Aorta (tissue), 5 donors: ENCODE data around the gene ZDHHC4. TPM values are rescaled to one million over a fixed set of nuclear protein-coding genes. Genes with fewer than 3 reads are reported as not detected.

Experiments
- ATAC-seq: fragments of 200-7000 bp; cut with Tn5 transposase; one replicate; pipeline ENCODE4 v1.9.1; 2022; ENCODE audit warnings: moderate library complexity; ENCODE audit not compliant: low FRiP score
- DNase-seq, 2 donors: peaks; one replicate each; pipeline ENCODE4 v3.0.0-alpha.2; 2020
- H3K27ac ChIP-seq, 2 donors: one replicate each; pipeline ENCODE4 v1.5.1; 2013; ENCODE audit warnings: low read length in 2 of 2, mild to moderate bottlenecking in 2 of 2, moderate library complexity in 2 of 2, control low read depth in 1 of 2, inconsistent platforms in 1 of 2, low read depth in 1 of 2
- H3K27me3 ChIP-seq, 2 donors: one replicate each; pipeline ENCODE4 v1.6.1; 2013; ENCODE audit warnings: control low read depth in 1 of 2, low read length in 1 of 2, mild to moderate bottlenecking in 1 of 2, moderate library complexity in 1 of 2; ENCODE audit not compliant: insufficient read depth in 2 of 2, control insufficient read depth in 1 of 2
- H3K36me3 ChIP-seq, 2 donors: one replicate each; pipeline ENCODE4 v1.6.1; 2013; ENCODE audit warnings: control low read depth in 1 of 2, low read length in 1 of 2, mild to moderate bottlenecking in 1 of 2; ENCODE audit not compliant: insufficient read depth in 2 of 2, control insufficient read depth in 1 of 2
- H3K4me1 ChIP-seq, 2 donors: one replicate each; pipeline ENCODE4 v1.6.1; 2013; ENCODE audit warnings: low read length in 2 of 2, control low read depth in 1 of 2, mild to moderate bottlenecking in 1 of 2, moderate library complexity in 1 of 2; ENCODE audit not compliant: insufficient read depth in 2 of 2, control insufficient read depth in 1 of 2
- H3K4me3 ChIP-seq, 2 donors: one replicate each; pipeline ENCODE4 v1.5.1; 2013; ENCODE audit warnings: low read length in 2 of 2, control low read depth in 1 of 2, mild to moderate bottlenecking in 1 of 2
- H3K9me3 ChIP-seq: one replicate; pipeline ENCODE4 v1.6.1; 2013; ENCODE audit warnings: mild to moderate bottlenecking, low read length; ENCODE audit not compliant: control insufficient read depth
- WGBS, 2 donors: extraction: QIAGEN DNeasy Blood & Tissue Kit; methylation state at CpG; one replicate each; pipeline ENCODE4 v1.1.7; 2013; 5-methylcytosine and 5-hydroxymethylcytosine counted together
- intact Hi-C, 2 donors: fragments of 100-400 bp; cut with DNase I; formaldehyde crosslinking; loops; one replicate each; pipeline versions ENCODE4 v1.14.2 to v1.15.0; 2022
- polyA plus RNA-seq, 2 donors: library from polyadenylated mRNA; stranded (reverse); fragments of 200-250 nt; gene quantifications; one replicate each; pipeline ENCODE4 v1.2.3, GENCODE V29; 2013
- total RNA-seq, 2 donors: library from RNA; stranded (reverse); fragmentation: NEBNext Ultra II Directional; extraction: Animal tissue kit (Norgen Biotek cat#: 25700); gene quantifications; one replicate each; pipeline ENCODE4 v1.2.1, GENCODE V29; 2021
- donor health status: healthy with polysubstance abuse.
- donor health status: Bipolar disorder and iron deficiency.
- donor health status: DM: no; HTN: no; CAD: no.
- donor health status: DM: no; HTN: no; CAD: no.
- donor health status: DM: yes; HTN: yes; CAD: no.

ZDHHC4 gene
- total and polyA plus RNA-seq, 4 donors: 33.8 to 49.8 (median 42.5) TPM

- no peak for DNase-seq
- no peaks in the 10 kb centered on the region for H3K27me3 ChIP-seq
- H3K27ac ChIP-seq: no peak overlapping the region
- ATAC-seq: no peak
- peaks cover 4 to 12% of the 10 kb centered on the region in 2 donors for H3K36me3 ChIP-seq
- 92 to 93% methylated on average over 20 of the region's 20 CpGs for WGBS, 2 donors
- H3K9me3 ChIP-seq: no peaks in the 10 kb centered on the region
- no peaks in the 10 kb centered on the region for H3K4me1 ChIP-seq
- intact Hi-C loops: no loop called here
- no peak overlapping the region for H3K4me3 ChIP-seq
Measured at GRCh38 chr7:6621195-6622133, 44.2 kb downstream of the ZDHHC4 start.

GRCh38 chr7:6622134-6622710 is 45.0 kb downstream of the ZDHHC4 start:
- intact Hi-C loops: no loop called here
- H3K4me1 ChIP-seq: no peaks in the 10 kb centered on the region
- no peak overlapping the region for H3K27ac ChIP-seq
- no peak for ATAC-seq
- H3K27me3 ChIP-seq: no peaks in the 10 kb centered on the region
- H3K9me3 ChIP-seq: no peaks in the 10 kb centered on the region
- WGBS, 2 donors: 96 to 97% methylated on average over 51 to 67 of the region's 67 CpGs
- peaks cover 4 to 12% of the 10 kb centered on the region in 2 donors for H3K36me3 ChIP-seq
- no peak for DNase-seq
- no peak overlapping the region for H3K4me3 ChIP-seq

GRCh38 chr7:6623589-6624245 is 46.5 kb downstream of the ZDHHC4 start:
- intact Hi-C loops: no loop called here
- Histone ChIP-seq H3K4me1 (no peaks in the 10 kb centered on the region), H3K27ac (no peak overlapping the region), H3K36me3 (peaks cover 4 to 12% of the 10 kb centered on the region in 2 donors), H3K27me3 (no peaks in the 10 kb centered on the region), H3K4me3 (no peak overlapping the region), H3K9me3 (no peaks in the 10 kb centered on the region)
- no peak for ATAC-seq
- no peak for DNase-seq
- 80 to 85% methylated on average over 15 of the region's 15 CpGs for WGBS, 2 donors

- intact Hi-C loops: no loop called here
Measured at GRCh38 chr7:6624246-6624611, 47.0 kb downstream of the ZDHHC4 start.

GRCh38 chr7:6628045-6628444 is 50.8 kb downstream of the ZDHHC4 start:
- H3K27ac ChIP-seq: no peak overlapping the region
- H3K4me1 ChIP-seq: no peaks in the 10 kb centered on the region
- H3K9me3 ChIP-seq: no peaks in the 10 kb centered on the region
- no peaks in the 10 kb centered on the region for H3K27me3 ChIP-seq
- no peak for ATAC-seq
- no peak for DNase-seq
- WGBS, 2 donors: 84 to 87% methylated on average over 6 of the region's 6 CpGs
- H3K4me3 ChIP-seq: no peak overlapping the region
- peaks cover 0 to 3% of the 10 kb centered on the region in 2 donors for H3K36me3 ChIP-seq
- intact Hi-C loops: no loop called here

More at GRCh38 chr7:6624246-6624611, 47.0 kb downstream of the ZDHHC4 start:
- Histone ChIP-seq H3K4me1 (no peaks in the 10 kb centered on the region), H3K9me3 (no peaks in the 10 kb centered on the region), H3K27ac (no peak overlapping the region), H3K27me3 (no peaks in the 10 kb centered on the region), H3K4me3 (no peak overlapping the region), H3K36me3 (peaks cover 4 to 12% of the 10 kb centered on the region in 2 donors)
- DNase-seq (no peak), ATAC-seq (no peak)
- WGBS, 2 donors: 87 to 90% methylated on average over 3 of the region's 3 CpGs

GRCh38 chr7:6630007-6630849 is 53.0 kb downstream of the ZDHHC4 start:
- H3K36me3 ChIP-seq: no peaks in the 10 kb centered on the region
- H3K4me1 ChIP-seq: no peaks in the 10 kb centered on the region
- no peak overlapping the region for H3K27ac ChIP-seq
- H3K4me3 ChIP-seq: no peak overlapping the region
- WGBS, 2 donors: 66 to 72% methylated on average over 11 of the region's 11 CpGs
- no peaks in the 10 kb centered on the region for H3K9me3 ChIP-seq
- no peak for DNase-seq
- no peak for ATAC-seq
- intact Hi-C loops: no loop called here
- no peaks in the 10 kb centered on the region for H3K27me3 ChIP-seq

- H3K4me3 ChIP-seq: no peak overlapping the region
- no peaks in the 10 kb centered on the region for H3K27me3 ChIP-seq
- WGBS, 2 donors: 67 to 75% methylated on average over 7 of the region's 7 CpGs
- no peak overlapping the region for H3K27ac ChIP-seq
- H3K9me3 ChIP-seq: no peaks in the 10 kb centered on the region
- ATAC-seq (no peak), DNase-seq (no peak)
- no peaks in the 10 kb centered on the region for H3K4me1 ChIP-seq
- no peaks in the 10 kb centered on the region for H3K36me3 ChIP-seq
- intact Hi-C loops: no loop called here
Measured at GRCh38 chr7:6631605-6632004, 54.4 kb downstream of the ZDHHC4 start.

- Histone ChIP-seq H3K4me1 (no peaks in the 10 kb centered on the region), H3K27me3 (no peaks in the 10 kb centered on the region), H3K9me3 (no peaks in the 10 kb centered on the region), H3K27ac (no peak overlapping the region), H3K4me3 (no peak overlapping the region), H3K36me3 (no peaks in the 10 kb centered on the region)
- ATAC-seq (no peak), DNase-seq (no peak)
- 78 to 79% methylated on average over 8 of the region's 8 CpGs for WGBS, 2 donors
- intact Hi-C loops: no loop called here
Measured at GRCh38 chr7:6634021-6634420, 56.8 kb downstream of the ZDHHC4 start.
